Panc1 (cell line): ENCODE data around the gene SRSF1. TPM values are rescaled to one million over a fixed set of nuclear protein-coding genes. Genes with fewer than 3 reads are reported as not detected.

ENCODE experiments used
- ATAC-seq: fragments of 200-7000 bp; cut with Tn5 transposase; 2 replicates; pipeline ENCODE4 v1.9.1; 2020; ENCODE audit warnings: mild to moderate bottlenecking, moderate library complexity
- BruUV-seq: library from RNA; stranded (reverse); fragments of 400-500 nt; replicated peaks from 2 replicates; lab custom pipeline; 2021; lab: Mats Ljungman, UMichigan
- CTCF ChIA-PET: fragments of 300-600 bp; sonication (Branson Sonifier 250); formaldehyde crosslinking; loops from one replicate; lab custom pipeline; 2022; ENCODE audit warnings: antibody characterized with exemption; lab: Charles Lee
- POLR2A ChIA-PET: fragments of 300-600 bp; sonication (Branson Sonifier 250); formaldehyde crosslinking; loops from one replicate; lab custom pipeline; 2022; ENCODE audit warnings: antibody characterized with exemption; lab: Charles Lee
- DNase-seq: peaks from one replicate; pipeline ENCODE4 v3.0.0-alpha.2; 2010; ENCODE audit warnings: low read depth, low spot score
- H3K27ac ChIP-seq: 2 replicates; pipeline ENCODE4 v1.5.1; 2011; ENCODE audit warnings: mild to moderate bottlenecking, low read length, inconsistent platforms
- H3K27me3 ChIP-seq: fragments of 200-500 bp; sonication (Bioruptor generic); 2 replicates; pipeline ENCODE4 v1.6.0; 2014; ENCODE audit warnings: low read length, inconsistent platforms; ENCODE audit not compliant: control insufficient read depth, insufficient read depth
- H3K36me3 ChIP-seq: fragments of 200-500 bp; sonication (Bioruptor generic); 2 replicates; pipeline ENCODE4 v1.5.1; 2014; ENCODE audit warnings: inconsistent platforms, mild to moderate bottlenecking, low read length, moderate library complexity; ENCODE audit not compliant: control insufficient read depth, insufficient read depth
- H3K4me1 ChIP-seq: 2 replicates; pipeline ENCODE4 v1.5.1; 2011; ENCODE audit warnings: inconsistent platforms, mild to moderate bottlenecking, low read length, moderate library complexity; ENCODE audit not compliant: control insufficient read depth, insufficient read depth
- H3K4me3 ChIP-seq, 2 experiments: 2 replicates each; pipeline ENCODE4 v1.5.1; 2011 to 2012; ENCODE audit warnings: low read depth in 2 of 2, low read length in 2 of 2, mild to moderate bottlenecking in 2 of 2, inconsistent platforms in 1 of 2, moderate library complexity in 1 of 2
- H3K9me3 ChIP-seq: fragments of 200-500 bp; sonication (Bioruptor generic); 2 replicates; pipeline ENCODE4 v1.5.1; 2014; ENCODE audit warnings: low read depth, mild to moderate bottlenecking, inconsistent platforms, low read length, moderate library complexity; ENCODE audit not compliant: control insufficient read depth, insufficient read depth
- POLR2AphosphoS5 ChIP-seq: IDR thresholded peaks from 2 replicates; pipeline ENCODE4 v1.6.1; 2012; ENCODE audit warnings: mild to moderate bottlenecking, low read depth, low read length, moderate library complexity
- SIN3A ChIP-seq: IDR thresholded peaks from 2 replicates; pipeline ENCODE4 v1.6.1; 2012; ENCODE audit warnings: low read depth, mild to moderate bottlenecking, low read length, moderate library complexity, borderline replicate concordance; ENCODE audit not compliant: insufficient read depth
- TCF7L2 ChIP-seq: IDR thresholded peaks from 2 replicates; pipeline ENCODE4 v1.6.1; 2011; ENCODE audit warnings: mild to moderate bottlenecking, low read depth, low read length, inconsistent platforms
- in situ Hi-C: cut with HindIII; loops from 2 replicates; pipeline ENCODE4 v1.10.0; 2016; ENCODE audit warnings: low sequenced_read_pairs, low pct_unique_long_range_greater_than_20kb
- intact Hi-C: fragments of 100-400 bp; cut with micrococcal nuclease; formaldehyde crosslinking; loops from one replicate; pipeline ENCODE4 v1.10.0; 2022; ENCODE audit not compliant: unreplicated experiment
- total RNA-seq: library from RNA; stranded (reverse); gene quantifications from one replicate; pipeline ENCODE4 v1.2.1, GENCODE V29; 2021; ENCODE audit not compliant: unreplicated experiment
- TF ChIP-seq, protein P1 (sequence below), 2 experiments: IDR thresholded peaks; 2 replicates each; pipeline ENCODE4 v1.6.1; 2011 to 2012; ENCODE audit warnings: low read depth in 2 of 2, control low read depth in 1 of 2, low read length in 1 of 2, mild to moderate bottlenecking in 1 of 2, moderate library complexity in 1 of 2; ENCODE audit not compliant: insufficient read depth in 1 of 2
- TF ChIP-seq, protein P2 (sequence below): fragments of 450-650 bp; IDR thresholded peaks from 2 replicates; pipeline ENCODE4 v1.5.1; 2017; ENCODE audit warnings: mild to moderate bottlenecking

The SRSF1 gene
- total RNA-seq, 1 experiment from 2014 or later: 362 TPM

DNA sequence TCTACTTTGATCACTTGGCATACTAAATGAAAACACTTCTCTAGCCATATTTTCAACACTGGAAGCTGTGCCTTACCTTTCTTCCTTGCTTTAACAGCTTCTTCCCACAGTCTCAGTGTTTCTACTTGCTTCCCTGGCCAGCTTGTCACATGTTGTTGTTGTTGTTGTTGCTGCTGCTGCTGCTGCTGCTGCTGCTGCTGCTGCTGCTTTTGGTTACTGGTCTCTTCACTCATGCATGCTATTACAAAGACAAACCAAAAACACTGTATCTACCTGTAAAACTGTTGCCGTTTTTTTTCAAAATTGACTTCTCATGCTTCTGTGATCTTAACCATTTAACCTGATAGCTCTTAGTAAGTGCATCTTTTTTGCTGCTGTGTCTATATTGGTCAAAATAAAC is 28.0 kb downstream of the SRSF1 start:
- ChIA-PET POLR2A (interaction anchor here (0.6 kb wide), 3 partner anchors 14 to 118 kb away, joined by 4 to 9 read pairs (median 6); no protein-coding TSS in a partner anchor), CTCF (no interaction called here)
- in situ Hi-C loops (no loop called here), intact Hi-C loops (no loop called here)
- Histone ChIP-seq H3K27ac (no peak overlapping the region), H3K36me3 (peaks cover 57% of the 10 kb centered on the region), H3K9me3 (no peaks in the 10 kb centered on the region), H3K4me1 (no peaks in the 10 kb centered on the region), H3K4me3 (no peak overlapping the region), H3K27me3 (no peaks in the 10 kb centered on the region)
- TF ChIP-seq, protein P1, sequence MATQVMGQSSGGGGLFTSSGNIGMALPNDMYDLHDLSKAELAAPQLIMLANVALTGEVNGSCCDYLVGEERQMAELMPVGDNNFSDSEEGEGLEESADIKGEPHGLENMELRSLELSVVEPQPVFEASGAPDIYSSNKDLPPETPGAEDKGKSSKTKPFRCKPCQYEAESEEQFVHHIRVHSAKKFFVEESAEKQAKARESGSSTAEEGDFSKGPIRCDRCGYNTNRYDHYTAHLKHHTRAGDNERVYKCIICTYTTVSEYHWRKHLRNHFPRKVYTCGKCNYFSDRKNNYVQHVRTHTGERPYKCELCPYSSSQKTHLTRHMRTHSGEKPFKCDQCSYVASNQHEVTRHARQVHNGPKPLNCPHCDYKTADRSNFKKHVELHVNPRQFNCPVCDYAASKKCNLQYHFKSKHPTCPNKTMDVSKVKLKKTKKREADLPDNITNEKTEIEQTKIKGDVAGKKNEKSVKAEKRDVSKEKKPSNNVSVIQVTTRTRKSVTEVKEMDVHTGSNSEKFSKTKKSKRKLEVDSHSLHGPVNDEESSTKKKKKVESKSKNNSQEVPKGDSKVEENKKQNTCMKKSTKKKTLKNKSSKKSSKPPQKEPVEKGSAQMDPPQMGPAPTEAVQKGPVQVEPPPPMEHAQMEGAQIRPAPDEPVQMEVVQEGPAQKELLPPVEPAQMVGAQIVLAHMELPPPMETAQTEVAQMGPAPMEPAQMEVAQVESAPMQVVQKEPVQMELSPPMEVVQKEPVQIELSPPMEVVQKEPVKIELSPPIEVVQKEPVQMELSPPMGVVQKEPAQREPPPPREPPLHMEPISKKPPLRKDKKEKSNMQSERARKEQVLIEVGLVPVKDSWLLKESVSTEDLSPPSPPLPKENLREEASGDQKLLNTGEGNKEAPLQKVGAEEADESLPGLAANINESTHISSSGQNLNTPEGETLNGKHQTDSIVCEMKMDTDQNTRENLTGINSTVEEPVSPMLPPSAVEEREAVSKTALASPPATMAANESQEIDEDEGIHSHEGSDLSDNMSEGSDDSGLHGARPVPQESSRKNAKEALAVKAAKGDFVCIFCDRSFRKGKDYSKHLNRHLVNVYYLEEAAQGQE (IDR thresholded peaks at IDR 0.05; ENCODE audit: insufficient read depth in 1 of 2, low read depth in 2 of 2, low read length in 1 of 2): no peak
- TF ChIP-seq, protein P2, sequence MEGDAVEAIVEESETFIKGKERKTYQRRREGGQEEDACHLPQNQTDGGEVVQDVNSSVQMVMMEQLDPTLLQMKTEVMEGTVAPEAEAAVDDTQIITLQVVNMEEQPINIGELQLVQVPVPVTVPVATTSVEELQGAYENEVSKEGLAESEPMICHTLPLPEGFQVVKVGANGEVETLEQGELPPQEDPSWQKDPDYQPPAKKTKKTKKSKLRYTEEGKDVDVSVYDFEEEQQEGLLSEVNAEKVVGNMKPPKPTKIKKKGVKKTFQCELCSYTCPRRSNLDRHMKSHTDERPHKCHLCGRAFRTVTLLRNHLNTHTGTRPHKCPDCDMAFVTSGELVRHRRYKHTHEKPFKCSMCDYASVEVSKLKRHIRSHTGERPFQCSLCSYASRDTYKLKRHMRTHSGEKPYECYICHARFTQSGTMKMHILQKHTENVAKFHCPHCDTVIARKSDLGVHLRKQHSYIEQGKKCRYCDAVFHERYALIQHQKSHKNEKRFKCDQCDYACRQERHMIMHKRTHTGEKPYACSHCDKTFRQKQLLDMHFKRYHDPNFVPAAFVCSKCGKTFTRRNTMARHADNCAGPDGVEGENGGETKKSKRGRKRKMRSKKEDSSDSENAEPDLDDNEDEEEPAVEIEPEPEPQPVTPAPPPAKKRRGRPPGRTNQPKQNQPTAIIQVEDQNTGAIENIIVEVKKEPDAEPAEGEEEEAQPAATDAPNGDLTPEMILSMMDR: no peak
- no peak for TF ChIP-seq POLR2AphosphoS5
- TF ChIP-seq TCF7L2: no peak
- BruUV-seq: no TSS peak
- DNase-seq (no peak), ATAC-seq (no peak)

DNA sequence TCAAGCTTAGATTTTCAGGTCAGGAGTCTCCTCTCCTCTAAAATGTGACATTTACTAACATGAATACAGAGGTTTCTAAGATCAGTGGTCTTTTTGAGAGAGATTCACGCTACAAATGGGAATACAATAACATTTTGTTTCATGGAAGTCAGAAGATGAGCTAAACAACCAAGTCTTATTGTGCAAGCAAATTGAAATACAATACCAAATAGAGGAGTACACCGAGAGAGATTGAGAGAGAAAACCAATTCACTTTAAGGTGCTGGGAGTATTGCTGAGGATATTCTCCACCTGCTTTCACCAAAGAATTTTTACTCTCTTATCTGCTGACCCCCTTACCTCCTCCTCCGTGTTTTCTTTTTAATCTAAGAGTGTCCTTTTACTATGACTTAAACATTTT is 30.5 kb downstream of the SRSF1 start:
- BruUV-seq: no TSS peak
- Histone ChIP-seq H3K4me3 (no peak overlapping the region), H3K4me1 (no peaks in the 10 kb centered on the region), H3K27ac (no peak overlapping the region), H3K27me3 (no peaks in the 10 kb centered on the region), H3K36me3 (peaks cover 46% of the 10 kb centered on the region), H3K9me3 (no peaks in the 10 kb centered on the region)
- intact Hi-C loops (no loop called here), in situ Hi-C loops (no loop called here)
- DNase-seq (no peak), ATAC-seq (no peak)
- CTCF ChIA-PET: no interaction called here
- POLR2A ChIA-PET: no interaction called here
- TF ChIP-seq, protein P2: no peak
- TF ChIP-seq POLR2AphosphoS5 (no peak), TCF7L2 (no peak), SIN3A (no peak)
- TF ChIP-seq, protein P1 (IDR thresholded peaks at IDR 0.05; ENCODE audit: insufficient read depth in 1 of 2, low read depth in 2 of 2, low read length in 1 of 2): no peak
